Fibroblast of lung (primary cell): ENCODE results near the gene MAML2. TPM values are rescaled to one million over a fixed set of nuclear protein-coding genes. Genes with fewer than 3 reads are reported as not detected.

Experiments used
- DNase-seq, 2 donors: peaks; one replicate each; pipeline versions ENCODE4 v3.0.0 to v3.0.0-alpha.2; 2010; ENCODE audit warnings: low read depth in 2 of 2
- H2AFZ ChIP-seq: 2 replicates; pipeline ENCODE4 v1.5.1; 2012; ENCODE audit warnings: low read length, control low read depth, inconsistent platforms
- H3K27ac ChIP-seq: 2 replicates; pipeline ENCODE4 v1.5.1; 2011; ENCODE audit warnings: low read length, control low read depth; ENCODE audit not compliant: insufficient read depth
- H3K27me3 ChIP-seq: 2 replicates; pipeline ENCODE4 v1.5.1; 2011; ENCODE audit warnings: mild to moderate bottlenecking, low read length; ENCODE audit not compliant: control insufficient read depth, insufficient read depth
- H3K36me3 ChIP-seq: 2 replicates; pipeline ENCODE4 v1.5.1; 2011; ENCODE audit warnings: low read length; ENCODE audit not compliant: control insufficient read depth, insufficient read depth
- H3K4me1 ChIP-seq: 2 replicates; pipeline ENCODE4 v1.5.1; 2011; ENCODE audit warnings: low read length; ENCODE audit not compliant: control insufficient read depth, insufficient read depth; ENCODE audit errors: extremely low read depth
- H3K4me2 ChIP-seq: 2 replicates; pipeline ENCODE4 v1.5.1; 2011; ENCODE audit warnings: low read length, control low read depth; ENCODE audit not compliant: insufficient read depth; ENCODE audit errors: extremely low read depth
- H3K4me3 ChIP-seq, 4 experiments: fragments of 200-600 bp in 1 of 4; sonication (generic) in 1 of 4; replicated peaks in 1 of 4; 2 replicates each; pipeline ENCODE4 v1.5.1; 2011 to 2016; ENCODE audit warnings: low read length in 4 of 4, low read depth in 3 of 4, mild to moderate bottlenecking in 3 of 4, control low read depth in 2 of 4, inconsistent platforms in 1 of 4, mixed read lengths in 1 of 4; ENCODE audit not compliant: insufficient read depth in 1 of 4; ENCODE audit errors: control extremely low read depth in 1 of 4
- H3K79me2 ChIP-seq: 2 replicates; pipeline ENCODE4 v1.5.1; 2012; ENCODE audit warnings: mild to moderate bottlenecking, low read length, inconsistent platforms; ENCODE audit not compliant: control insufficient read depth, insufficient read depth
- H3K9ac ChIP-seq: 2 replicates; pipeline ENCODE4 v1.5.1; 2011; ENCODE audit warnings: mild to moderate bottlenecking, low read length, control low read depth; ENCODE audit not compliant: insufficient read depth
- H3K9me3 ChIP-seq: 2 replicates; pipeline ENCODE4 v1.5.1; 2012; ENCODE audit warnings: low read depth, low read length; ENCODE audit not compliant: control insufficient read depth, insufficient read depth
- H4K20me1 ChIP-seq: 2 replicates; pipeline ENCODE4 v1.5.1; 2011; ENCODE audit warnings: low read length; ENCODE audit not compliant: control insufficient read depth, insufficient read depth; ENCODE audit errors: extremely low read depth
- CTCF ChIP-seq, 2 donors: IDR thresholded peaks in 1 of 2; conservative IDR thresholded peaks in 1 of 2; 1 replicate in 1 of 2; 2 replicates in 1 of 2; pipeline ENCODE4 v1.5.1; 2011 to 2012; ENCODE audit warnings: low read length in 2 of 2, control low read depth in 1 of 2, inconsistent platforms in 1 of 2, low read depth in 1 of 2, mild to moderate bottlenecking in 1 of 2
- EZH2 ChIP-seq: IDR thresholded peaks from 2 replicates; pipeline ENCODE4 v1.5.1; 2012; ENCODE audit warnings: low read length, control low read depth, mild to moderate bottlenecking; ENCODE audit errors: missing control alignments
- polyA plus RNA-seq, 2 donors: library from polyadenylated mRNA; depleted of rRNA in 1 of 2; stranded (reverse) in 1 of 2; unstranded in 1 of 2; fragments of >200 nt; gene quantifications; 2 replicates each; pipeline ENCODE4 v1.2.1, GENCODE V29; 2011 to 2012; ENCODE audit warnings: missing spikeins in 1 of 2
- total RNA-seq: library from RNA; depleted of rRNA; stranded (reverse); fragments of >200 nt; gene quantifications from 2 replicates; pipeline ENCODE4 v1.2.1, GENCODE V29; 2014

Gene MAML2
- total and polyA plus RNA-seq, 2 donors (not counting 1 experiment from before 2014, with no cell fraction given) = 13.0 to 19.0 TPM

GRCh38 chr11:96257972-96258934, 84.7 kb downstream of the MAML2 start:
- TF ChIP-seq CTCF (conservative IDR thresholded peaks at IDR 0.05 in 1 of 2, IDR thresholded peaks at IDR 0.05 in 1 of 2; ENCODE audit: low read depth in 1 of 2, low read length in 2 of 2) (no peak), EZH2 (no peak)
- peak overlapping the region; percentile 70 for H3K27ac ChIP-seq
- no peak overlapping the region for H3K9ac ChIP-seq

DNA sequence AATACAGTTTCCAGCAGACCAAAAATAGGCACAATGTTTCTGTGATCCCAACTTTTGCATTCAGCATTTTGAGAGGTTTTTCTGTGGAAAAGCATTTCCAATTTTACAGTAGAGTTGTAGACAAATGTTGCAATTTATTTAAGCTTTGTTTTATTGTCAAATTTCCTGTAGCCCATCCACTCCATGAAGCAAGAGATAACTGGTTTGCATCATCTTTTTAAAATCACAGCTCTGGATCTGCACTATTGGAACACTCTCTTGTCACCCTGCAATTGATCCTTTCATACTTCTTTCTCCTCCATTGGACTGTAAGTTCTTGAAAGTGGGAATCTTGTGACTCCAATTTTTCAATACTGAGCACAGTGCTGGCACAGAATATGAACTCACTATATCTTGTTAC, 86.0 kb downstream of the MAML2 start:
- Histone ChIP-seq H3K36me3 (no peaks in the 10 kb centered on the region), H3K27ac (no peak overlapping the region), H3K27me3 (no peaks in the 10 kb centered on the region), H3K79me2 (peaks cover 28% of the 10 kb centered on the region), H2AFZ (no peak overlapping the region), H3K4me3 (no peak overlapping the region), H3K9ac (no peak overlapping the region), H3K9me3 (no peaks in the 10 kb centered on the region), H3K4me1 (peaks cover 25% of the 10 kb centered on the region), H4K20me1 (no peaks in the 10 kb centered on the region), H3K4me2 (peak overlapping the region; percentile 11)
- no peak for DNase-seq
- no peak for TF ChIP-seq EZH2
- no peak for TF ChIP-seq CTCF (conservative IDR thresholded peaks at IDR 0.05 in 1 of 2, IDR thresholded peaks at IDR 0.05 in 1 of 2; ENCODE audit: low read depth in 1 of 2, low read length in 2 of 2)

More at GRCh38 chr11:96257972-96258934, 84.7 kb downstream of the MAML2 start:
- Histone ChIP-seq H3K79me2 (peaks cover 26% of the 10 kb centered on the region), H3K27me3 (no peaks in the 10 kb centered on the region), H3K4me2 (peak overlapping the region; percentile 71), H4K20me1 (no peaks in the 10 kb centered on the region), H3K4me1 (peaks cover 25% of the 10 kb centered on the region), H3K4me3 (peak overlapping the region in 2 of 4 experiments; percentile 5 to 17), H2AFZ (no peak overlapping the region), H3K36me3 (no peaks in the 10 kb centered on the region), H3K9me3 (no peaks in the 10 kb centered on the region)
- peak; percentile 58 to 62 for DNase-seq

DNA sequence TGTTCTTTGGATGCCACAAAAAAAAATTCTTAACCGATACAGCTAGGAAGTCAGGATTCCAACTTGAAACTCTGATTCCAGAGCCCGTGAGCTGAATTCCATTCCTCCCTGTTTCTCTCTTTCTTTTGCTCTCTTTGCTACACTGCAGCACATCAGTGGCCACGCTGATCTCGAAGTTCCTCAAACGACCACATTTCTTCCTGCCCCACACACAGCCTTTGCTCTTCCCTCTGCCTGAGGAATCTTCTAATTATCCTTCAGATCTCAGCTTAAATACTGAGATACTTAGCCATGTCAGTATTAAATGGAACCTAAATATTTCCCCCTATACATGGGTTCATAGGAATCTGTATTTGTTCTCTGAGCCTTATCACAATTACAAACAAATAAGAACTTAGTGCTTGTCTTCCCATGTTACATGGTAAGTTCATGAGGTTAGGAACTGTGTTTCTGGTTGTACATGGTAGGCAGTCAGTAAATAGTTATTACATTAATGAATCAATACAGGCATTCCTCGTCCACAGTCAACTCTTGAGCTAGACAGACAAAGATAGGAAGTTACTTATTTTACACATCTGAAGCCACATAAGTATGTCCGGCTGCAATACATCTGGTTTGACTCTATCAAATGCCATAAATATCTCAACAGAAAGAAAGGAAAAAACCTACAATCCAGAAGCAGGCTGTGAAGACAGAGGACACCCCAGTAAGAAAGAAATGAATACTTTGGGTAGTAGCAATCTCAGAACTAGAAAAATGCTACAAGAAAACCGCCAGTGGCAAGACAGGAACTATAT, 86.6 kb downstream of the MAML2 start:
- Histone ChIP-seq H3K4me2 (no peak overlapping the region), H2AFZ (no peak overlapping the region), H3K9me3 (no peaks in the 10 kb centered on the region), H3K9ac (no peak overlapping the region), H3K4me1 (peaks cover 25% of the 10 kb centered on the region), H3K36me3 (no peaks in the 10 kb centered on the region), H3K27ac (no peak overlapping the region), H3K4me3 (no peak overlapping the region), H3K79me2 (peaks cover 25% of the 10 kb centered on the region), H4K20me1 (no peaks in the 10 kb centered on the region), H3K27me3 (no peaks in the 10 kb centered on the region)
- no peak for TF ChIP-seq CTCF (conservative IDR thresholded peaks at IDR 0.05 in 1 of 2, IDR thresholded peaks at IDR 0.05 in 1 of 2; ENCODE audit: low read depth in 1 of 2, low read length in 2 of 2)
- no peak for TF ChIP-seq EZH2
- DNase-seq = no peak
